ENCODE results near the gene NEFH.
"Not testable (repeated sequence)": the region's sequence is repeated elsewhere in the genome, so short reads cannot be mapped to it uniquely, and the experiment has no call there.

The NEFH gene, protein sequence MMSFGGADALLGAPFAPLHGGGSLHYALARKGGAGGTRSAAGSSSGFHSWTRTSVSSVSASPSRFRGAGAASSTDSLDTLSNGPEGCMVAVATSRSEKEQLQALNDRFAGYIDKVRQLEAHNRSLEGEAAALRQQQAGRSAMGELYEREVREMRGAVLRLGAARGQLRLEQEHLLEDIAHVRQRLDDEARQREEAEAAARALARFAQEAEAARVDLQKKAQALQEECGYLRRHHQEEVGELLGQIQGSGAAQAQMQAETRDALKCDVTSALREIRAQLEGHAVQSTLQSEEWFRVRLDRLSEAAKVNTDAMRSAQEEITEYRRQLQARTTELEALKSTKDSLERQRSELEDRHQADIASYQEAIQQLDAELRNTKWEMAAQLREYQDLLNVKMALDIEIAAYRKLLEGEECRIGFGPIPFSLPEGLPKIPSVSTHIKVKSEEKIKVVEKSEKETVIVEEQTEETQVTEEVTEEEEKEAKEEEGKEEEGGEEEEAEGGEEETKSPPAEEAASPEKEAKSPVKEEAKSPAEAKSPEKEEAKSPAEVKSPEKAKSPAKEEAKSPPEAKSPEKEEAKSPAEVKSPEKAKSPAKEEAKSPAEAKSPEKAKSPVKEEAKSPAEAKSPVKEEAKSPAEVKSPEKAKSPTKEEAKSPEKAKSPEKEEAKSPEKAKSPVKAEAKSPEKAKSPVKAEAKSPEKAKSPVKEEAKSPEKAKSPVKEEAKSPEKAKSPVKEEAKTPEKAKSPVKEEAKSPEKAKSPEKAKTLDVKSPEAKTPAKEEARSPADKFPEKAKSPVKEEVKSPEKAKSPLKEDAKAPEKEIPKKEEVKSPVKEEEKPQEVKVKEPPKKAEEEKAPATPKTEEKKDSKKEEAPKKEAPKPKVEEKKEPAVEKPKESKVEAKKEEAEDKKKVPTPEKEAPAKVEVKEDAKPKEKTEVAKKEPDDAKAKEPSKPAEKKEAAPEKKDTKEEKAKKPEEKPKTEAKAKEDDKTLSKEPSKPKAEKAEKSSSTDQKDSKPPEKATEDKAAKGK

DNA sequence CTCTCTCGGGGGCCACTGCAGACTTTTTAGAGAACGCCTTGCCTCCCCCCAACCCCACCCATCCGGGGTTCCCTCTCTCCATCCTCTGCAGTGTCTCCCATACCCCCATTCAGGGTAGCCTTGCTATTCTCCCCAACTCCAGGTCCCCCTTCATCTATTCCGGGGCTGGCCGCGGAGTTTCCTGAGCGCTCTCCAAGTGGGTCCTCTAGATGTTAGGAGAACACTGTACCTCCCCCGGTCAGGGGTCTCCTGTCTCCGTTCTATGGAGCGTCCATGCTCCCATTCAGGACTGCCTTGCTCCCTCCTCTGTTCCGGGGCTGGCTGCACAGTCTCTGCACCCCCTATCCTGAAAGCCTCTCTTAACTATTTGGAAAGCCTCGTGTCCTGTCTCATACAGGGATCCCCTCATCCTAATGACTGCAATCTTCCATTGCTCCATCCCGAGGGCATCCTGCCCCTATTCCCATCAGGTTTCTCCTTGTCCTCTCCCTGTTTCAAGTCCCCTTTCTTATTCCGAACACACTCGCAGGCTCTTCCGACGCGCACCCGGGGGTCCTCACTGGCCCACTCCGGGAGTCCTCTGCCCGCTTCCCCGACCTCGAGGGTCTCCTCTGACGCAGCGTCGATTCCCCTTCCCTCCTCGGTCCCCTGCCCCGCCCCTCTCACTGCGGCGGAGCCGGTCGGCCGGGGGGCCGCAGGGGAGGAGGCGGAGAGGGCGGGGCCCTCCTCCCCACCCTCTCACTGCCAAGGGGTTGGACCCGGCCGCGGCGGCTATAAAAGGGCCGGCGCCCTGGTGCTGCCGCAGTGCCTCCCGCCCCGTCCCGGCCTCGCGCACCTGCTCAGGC, at the start of gene NEFH:
TSS of gene NEFH (plus strand) at position 802 of the 845 bp plus-strand sequence. CDS start 45 bp downstream, outside the sequence.
- in situ Hi-C loops (cut with HindIII; ENCODE audit: low sequenced_read_pairs) = no loop called here
- DNase-seq (ENCODE audit: low read depth) = no peak
- TF ChIP-seq, protein P1, sequence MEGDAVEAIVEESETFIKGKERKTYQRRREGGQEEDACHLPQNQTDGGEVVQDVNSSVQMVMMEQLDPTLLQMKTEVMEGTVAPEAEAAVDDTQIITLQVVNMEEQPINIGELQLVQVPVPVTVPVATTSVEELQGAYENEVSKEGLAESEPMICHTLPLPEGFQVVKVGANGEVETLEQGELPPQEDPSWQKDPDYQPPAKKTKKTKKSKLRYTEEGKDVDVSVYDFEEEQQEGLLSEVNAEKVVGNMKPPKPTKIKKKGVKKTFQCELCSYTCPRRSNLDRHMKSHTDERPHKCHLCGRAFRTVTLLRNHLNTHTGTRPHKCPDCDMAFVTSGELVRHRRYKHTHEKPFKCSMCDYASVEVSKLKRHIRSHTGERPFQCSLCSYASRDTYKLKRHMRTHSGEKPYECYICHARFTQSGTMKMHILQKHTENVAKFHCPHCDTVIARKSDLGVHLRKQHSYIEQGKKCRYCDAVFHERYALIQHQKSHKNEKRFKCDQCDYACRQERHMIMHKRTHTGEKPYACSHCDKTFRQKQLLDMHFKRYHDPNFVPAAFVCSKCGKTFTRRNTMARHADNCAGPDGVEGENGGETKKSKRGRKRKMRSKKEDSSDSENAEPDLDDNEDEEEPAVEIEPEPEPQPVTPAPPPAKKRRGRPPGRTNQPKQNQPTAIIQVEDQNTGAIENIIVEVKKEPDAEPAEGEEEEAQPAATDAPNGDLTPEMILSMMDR (IDR thresholded peaks at IDR 0.05; ENCODE audit: low read depth, low read length, missing control alignments) = no peak
- H3K4me3 ChIP-seq (ENCODE audit: low read depth, low read length) = peak within 1 kb of the TSS; percentile 26

DNA sequence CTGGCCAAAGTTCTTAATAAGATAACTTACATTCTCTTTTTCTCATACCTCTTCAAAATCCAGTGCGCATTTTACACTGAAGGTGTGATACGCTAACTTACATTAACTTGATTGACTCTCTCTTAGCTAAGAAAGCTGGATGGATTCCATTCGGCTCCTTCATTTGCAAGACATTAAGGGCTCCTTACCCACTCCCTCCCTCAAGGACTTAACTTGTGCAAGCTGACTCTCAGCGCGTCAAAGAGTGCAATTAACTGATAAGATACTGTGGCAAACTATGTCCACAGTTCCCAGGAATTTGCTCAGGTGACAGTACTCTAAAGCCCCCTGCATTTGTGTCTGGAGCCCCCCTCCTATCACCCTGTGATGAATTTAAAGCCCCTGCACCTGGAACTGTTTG, 48.0 kb upstream of the NEFH start:
- DNase-seq (ENCODE audit: low read depth) = no peak
- in situ Hi-C loops (cut with HindIII; ENCODE audit: low sequenced_read_pairs) = no loop called here
- H3K4me3 ChIP-seq (ENCODE audit: low read depth, low read length) = no peak overlapping the region
- TF ChIP-seq, protein P1 (IDR thresholded peaks at IDR 0.05; ENCODE audit: low read depth, low read length, missing control alignments) = no peak

DNA sequence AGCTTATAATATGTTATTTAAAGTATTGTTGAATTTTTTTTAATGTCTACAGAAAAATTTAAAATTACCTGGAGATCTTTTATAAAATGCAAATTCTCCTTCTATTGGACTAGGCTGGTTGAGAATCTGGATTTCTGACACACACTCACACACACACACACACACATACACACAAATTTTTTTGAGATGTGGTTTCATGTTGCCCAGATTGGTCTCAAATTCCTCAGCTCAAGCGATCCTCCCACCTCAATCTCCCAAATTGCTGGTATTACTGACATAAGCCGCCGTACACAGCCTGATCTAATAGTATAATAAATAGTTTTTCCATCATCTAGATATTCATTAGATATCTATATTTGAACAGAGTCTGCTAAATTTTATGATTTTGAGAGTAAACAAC, 46.2 kb upstream of the NEFH start:
- TF ChIP-seq, protein P1 (IDR thresholded peaks at IDR 0.05; ENCODE audit: low read depth, low read length, missing control alignments) = no peak
- in situ Hi-C loops (cut with HindIII; ENCODE audit: low sequenced_read_pairs) = no loop called here

DNA sequence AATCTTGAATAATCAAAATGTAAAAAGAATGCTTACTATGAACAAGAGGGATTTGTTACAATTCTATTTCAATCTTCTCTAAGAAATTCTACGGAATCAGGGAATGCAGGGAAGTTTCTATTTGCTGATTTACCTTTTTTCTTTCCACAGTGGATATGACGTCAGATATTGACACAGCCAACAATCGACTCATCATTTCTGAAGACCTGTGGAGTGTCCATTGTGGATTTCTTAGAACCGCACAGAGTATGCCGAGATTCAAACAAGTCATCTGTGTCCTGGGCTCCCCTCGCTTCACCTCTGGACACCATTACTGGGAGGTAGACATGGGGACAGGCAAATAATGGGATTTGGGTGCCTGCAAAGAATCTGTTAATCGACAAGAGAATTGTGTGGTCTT, 45.7 kb upstream of the NEFH start:
- no peak overlapping the region for H3K4me3 ChIP-seq (ENCODE audit: low read depth, low read length)
- DNase-seq (ENCODE audit: low read depth) = no peak
- TF ChIP-seq, protein P1 (IDR thresholded peaks at IDR 0.05; ENCODE audit: low read depth, low read length, missing control alignments) = no peak
- in situ Hi-C loops (cut with HindIII; ENCODE audit: low sequenced_read_pairs) = no loop called here

More for the DNA sequence above, 46.2 kb upstream of the NEFH start:
- no peak overlapping the region for H3K4me3 ChIP-seq (ENCODE audit: low read depth, low read length)
- no peak for DNase-seq (ENCODE audit: low read depth)

DNA sequence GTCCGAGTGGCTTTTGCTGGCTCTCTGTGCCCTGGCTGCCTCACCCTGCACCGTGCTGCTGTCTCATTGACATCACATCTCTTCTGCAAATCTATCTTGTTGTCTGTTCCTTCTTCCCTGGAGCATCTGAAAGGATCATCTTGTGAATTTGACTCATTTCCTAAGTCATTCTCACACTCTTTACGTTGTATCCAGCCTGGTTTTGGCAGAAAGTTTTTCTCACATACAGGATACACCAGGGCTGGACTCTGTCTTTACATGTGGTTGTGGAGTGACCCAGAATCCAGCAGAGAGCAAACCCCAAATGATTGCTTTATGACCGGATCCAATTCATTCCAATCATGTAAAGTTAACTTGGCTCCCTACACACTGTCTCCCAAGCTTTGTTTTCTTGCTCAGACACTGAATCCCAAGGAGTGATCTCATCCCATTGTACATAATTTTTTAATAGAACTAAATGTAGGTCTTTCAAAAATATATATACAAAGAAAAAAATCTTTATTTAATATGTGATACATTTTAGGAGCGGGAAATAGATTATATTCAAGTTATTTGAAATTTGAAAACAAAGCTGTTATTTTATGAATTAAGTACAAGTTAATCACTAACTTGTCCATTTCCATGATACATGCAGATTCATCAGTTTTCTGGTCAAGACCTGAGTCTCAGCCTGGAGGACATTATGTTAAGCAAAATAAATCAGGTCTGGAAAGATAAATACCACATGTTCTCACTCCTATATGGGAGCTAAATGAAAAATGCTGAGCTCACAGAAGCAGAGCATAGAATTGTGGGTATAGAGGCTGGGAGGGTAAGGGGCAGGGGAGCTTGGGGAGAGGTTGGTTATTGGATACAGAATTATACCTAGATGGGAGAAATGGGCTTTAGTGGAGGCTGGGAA, 44.5 kb upstream of the NEFH start:
- in situ Hi-C loops (cut with HindIII; ENCODE audit: low sequenced_read_pairs) = no loop called here
- peak; percentile 27 for DNase-seq (ENCODE audit: low read depth)
- TF ChIP-seq, protein P1 (IDR thresholded peaks at IDR 0.05; ENCODE audit: low read depth, low read length, missing control alignments) = no peak

DNA sequence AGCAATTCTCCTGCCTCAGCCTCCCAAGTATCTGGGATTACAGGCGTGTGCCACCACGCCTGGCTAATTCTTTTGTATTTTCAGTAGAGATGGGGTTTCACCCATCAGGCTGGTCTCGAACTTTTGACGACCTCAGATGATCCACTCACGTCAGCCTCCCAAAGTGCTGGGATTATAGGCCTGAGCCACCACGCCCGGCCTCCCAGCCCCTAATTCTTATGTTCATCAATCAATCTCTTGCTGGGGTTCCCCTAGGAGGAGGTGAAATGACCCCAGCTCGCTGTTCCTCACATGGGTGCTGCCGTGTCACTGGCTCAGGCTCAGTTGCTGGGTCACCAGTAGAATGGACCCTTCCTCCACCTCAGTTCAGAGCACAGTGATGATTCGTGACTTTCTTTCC, 41.7 kb upstream of the NEFH start, which contains the start of gene RFPL1:
TSS of gene RFPL1 (plus strand) at position 301 of the 400 bp plus-strand sequence.
- in situ Hi-C loops (cut with HindIII; ENCODE audit: low sequenced_read_pairs); DNase-seq (ENCODE audit: low read depth); H3K4me3 ChIP-seq (ENCODE audit: low read depth, low read length): not testable (repeated sequence)

More for the DNA sequence above, 44.5 kb upstream of the NEFH start:
- no peak overlapping the region for H3K4me3 ChIP-seq (ENCODE audit: low read depth, low read length)

Measured in astrocyte of the cerebellum (primary cell).